GM12864 (cell line): Measurements from ENCODE around the gene ACAP2.

Experiments used
- DNase-seq: peaks from one replicate; pipeline ENCODE4 v3.0.0-alpha.2; 2011; ENCODE audit warnings: low read depth
- H3K4me3 ChIP-seq: 2 replicates; pipeline ENCODE4 v1.5.1; 2011; ENCODE audit warnings: mild to moderate bottlenecking, low read depth, low read length, control low read depth
- TF ChIP-seq, protein P1 (sequence below): IDR thresholded peaks from 2 replicates; pipeline ENCODE4 v1.5.1; 2011; ENCODE audit warnings: low read depth, mild to moderate bottlenecking, moderate library complexity, low read length, control low read depth, inconsistent platforms; ENCODE audit errors: missing control alignments

The ACAP2 gene

DNA sequence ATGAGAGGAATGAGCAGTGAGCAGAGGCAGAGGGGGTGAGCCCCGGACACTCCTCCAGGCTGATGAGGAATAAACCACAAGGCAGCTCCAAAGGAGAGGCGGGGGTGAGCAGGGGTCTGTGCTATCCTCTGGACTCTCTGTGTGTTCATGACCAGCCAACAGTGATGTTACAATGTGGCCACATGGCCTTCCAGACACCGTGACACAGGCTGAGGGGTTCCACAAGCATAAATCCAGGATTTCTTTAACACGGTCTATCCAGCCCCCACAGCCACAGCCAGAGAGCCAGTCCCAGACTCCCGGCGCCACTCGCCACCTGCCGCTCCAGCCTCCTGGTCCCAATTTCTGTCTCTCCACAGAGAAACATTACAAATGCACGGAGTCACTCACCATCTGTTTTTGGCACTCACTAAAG is 196.2 kb downstream of the ACAP2 start:
- DNase-seq, result no peak
- TF ChIP-seq, protein P1, sequence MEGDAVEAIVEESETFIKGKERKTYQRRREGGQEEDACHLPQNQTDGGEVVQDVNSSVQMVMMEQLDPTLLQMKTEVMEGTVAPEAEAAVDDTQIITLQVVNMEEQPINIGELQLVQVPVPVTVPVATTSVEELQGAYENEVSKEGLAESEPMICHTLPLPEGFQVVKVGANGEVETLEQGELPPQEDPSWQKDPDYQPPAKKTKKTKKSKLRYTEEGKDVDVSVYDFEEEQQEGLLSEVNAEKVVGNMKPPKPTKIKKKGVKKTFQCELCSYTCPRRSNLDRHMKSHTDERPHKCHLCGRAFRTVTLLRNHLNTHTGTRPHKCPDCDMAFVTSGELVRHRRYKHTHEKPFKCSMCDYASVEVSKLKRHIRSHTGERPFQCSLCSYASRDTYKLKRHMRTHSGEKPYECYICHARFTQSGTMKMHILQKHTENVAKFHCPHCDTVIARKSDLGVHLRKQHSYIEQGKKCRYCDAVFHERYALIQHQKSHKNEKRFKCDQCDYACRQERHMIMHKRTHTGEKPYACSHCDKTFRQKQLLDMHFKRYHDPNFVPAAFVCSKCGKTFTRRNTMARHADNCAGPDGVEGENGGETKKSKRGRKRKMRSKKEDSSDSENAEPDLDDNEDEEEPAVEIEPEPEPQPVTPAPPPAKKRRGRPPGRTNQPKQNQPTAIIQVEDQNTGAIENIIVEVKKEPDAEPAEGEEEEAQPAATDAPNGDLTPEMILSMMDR, result no peak
- H3K4me3 ChIP-seq, result no peak overlapping the region

DNA sequence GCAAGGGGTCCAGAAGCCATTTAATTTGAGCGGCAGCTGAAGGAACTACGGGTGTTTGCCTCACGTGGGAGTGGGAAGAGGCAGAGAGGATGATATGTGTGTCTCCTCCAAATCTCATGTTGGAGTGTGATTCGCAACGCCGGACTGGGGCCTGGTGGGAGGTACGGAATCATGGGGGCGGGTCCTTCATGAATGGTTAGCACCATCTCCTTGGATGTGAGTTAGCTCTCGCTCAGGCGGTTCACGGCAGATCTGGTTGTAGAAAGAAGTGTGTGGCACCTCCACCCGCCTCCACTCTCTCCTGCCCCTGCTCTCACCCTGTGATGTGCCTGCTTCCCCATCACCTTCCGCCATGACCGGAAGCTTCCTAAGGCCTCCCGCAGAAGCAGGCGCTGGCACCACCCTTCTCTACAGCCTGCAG is 197.3 kb downstream of the ACAP2 start:
- H3K4me3 ChIP-seq, result no peak overlapping the region
- TF ChIP-seq, protein P1, result no peak
- DNase-seq, result no peak

DNA sequence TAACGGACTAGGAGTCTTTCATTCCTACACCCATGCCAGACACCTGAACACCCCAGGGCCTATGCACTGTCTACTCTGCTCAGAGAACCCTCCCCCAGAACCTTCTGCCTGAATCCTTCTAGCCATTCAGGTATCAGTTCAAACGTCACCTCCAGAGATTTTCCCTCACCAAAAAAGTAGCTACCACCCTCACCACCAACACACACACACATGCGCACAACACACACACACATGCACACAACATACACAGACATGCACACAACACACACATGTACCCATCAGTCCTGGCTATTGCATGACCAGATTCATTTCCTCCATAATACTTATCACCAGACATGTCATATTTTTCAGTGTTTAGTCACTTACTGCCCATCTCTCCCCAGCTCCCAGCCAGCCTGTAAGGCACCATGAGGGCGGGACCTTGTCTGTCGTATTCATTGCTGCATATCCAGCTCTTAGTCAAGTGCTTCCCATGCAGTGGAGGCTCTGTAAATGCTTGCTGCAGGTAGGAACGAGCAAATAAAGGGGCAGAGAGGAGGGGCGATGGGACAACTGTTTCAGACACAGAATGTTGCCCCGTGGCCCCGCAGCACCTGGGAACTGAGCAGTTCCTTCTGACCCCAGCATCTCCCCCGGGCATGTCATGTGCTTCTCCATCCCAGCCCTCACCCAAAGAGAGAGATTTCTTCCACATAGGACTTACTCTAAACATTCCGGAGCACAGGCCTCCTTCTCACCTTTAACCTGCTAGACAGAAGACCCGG is 201.0 kb downstream of the ACAP2 start:
- no peak for DNase-seq
- TF ChIP-seq, protein P1, result no peak
- no peak overlapping the region for H3K4me3 ChIP-seq

DNA sequence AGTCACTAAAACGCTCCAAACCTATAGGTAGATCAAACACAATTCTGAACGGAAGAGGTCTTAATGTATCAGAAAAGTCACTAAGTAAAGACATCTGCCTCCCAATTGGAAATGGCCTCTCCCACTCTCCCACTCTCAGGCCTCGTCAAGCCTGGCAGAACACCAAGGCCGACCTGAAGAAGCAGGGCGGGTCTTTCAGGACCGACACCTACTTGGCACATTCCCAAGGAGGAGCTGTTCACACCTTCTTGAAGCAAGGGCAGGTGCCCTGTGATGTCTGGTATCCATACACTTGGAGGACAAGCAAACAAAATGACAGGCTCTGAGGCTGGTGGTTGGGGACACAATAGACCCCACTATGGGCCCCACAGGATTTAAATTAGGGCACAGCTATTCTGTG is 201.9 kb downstream of the ACAP2 start:
- DNase-seq, result no peak
- TF ChIP-seq, protein P1, result no peak
- H3K4me3 ChIP-seq, result no peak overlapping the region

DNA sequence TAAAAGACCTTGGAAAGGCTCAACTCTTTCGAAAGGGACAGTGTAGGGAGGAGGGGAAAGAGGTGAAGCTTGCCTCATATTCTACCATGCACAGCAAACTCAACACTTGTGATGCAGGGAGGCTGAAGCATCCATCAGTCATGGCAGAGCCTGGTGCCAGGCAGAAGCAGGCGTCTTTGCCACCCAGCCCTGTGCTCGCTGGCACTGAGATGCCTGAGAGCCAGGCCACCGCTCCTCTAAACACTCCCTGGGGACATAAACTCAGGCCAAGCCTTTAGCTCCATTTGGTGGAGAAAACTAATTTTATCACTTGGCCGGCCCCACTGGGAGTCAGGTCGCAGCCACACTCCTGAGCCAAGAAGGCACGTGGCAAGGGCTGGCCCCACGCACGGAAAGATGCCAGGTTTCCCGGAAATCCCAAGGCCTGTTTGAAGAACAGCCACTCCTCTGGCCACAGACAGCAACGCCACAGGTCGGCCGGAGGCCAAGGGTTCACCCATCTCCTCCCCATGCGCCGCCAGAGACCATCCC is 202.6 kb downstream of the ACAP2 start:
- DNase-seq, result no peak
- TF ChIP-seq, protein P1, result no peak
- no peak overlapping the region for H3K4me3 ChIP-seq

DNA sequence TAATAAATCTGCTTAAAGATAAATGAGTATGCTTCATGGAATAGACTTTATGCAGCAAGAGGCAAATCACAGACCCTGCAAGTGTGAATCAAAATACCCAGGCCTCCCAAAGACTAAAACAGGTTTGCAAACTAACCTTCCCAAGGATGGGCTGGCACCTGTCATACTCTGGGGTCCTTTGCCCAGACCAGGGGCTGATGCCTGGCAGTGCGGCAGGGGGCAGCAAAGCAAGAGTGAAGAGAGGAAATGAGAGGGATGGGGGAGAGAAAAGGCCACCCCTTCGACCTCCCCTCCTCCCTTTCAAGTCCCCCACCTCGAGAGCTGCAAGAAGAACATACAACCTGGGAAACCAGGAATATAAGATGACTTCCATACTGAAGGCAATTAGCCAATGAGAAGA is 203.7 kb downstream of the ACAP2 start:
- TF ChIP-seq, protein P1, result no peak

More for the DNA sequence above, 203.7 kb downstream of the ACAP2 start:
- no peak overlapping the region for H3K4me3 ChIP-seq
- no peak for DNase-seq
